Measurements from ENCODE around the gene KSR1.

The KSR1 gene

GRCh38 chr17:27575096-27575911, 119.1 kb downstream of the KSR1 start:
- DNase-seq, result no peak

DNA sequence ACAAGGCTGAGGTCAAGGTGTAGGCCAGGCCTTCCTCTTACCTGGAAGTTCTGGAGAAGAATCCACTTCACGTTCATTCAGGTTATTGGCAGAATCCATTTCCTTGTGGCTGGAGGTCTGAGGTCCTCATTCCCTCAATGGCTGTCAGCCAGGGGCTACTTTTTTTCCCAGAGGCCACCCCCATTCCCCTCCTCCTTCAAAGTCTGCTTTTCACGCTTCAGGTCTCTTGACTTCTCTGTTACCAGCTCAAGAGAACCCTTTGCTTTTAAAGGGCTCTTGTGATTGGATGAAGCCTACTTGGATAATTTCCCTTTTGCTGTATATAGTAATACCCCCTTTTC, 119.6 kb downstream of the KSR1 start:
- no peak for DNase-seq

DNA sequence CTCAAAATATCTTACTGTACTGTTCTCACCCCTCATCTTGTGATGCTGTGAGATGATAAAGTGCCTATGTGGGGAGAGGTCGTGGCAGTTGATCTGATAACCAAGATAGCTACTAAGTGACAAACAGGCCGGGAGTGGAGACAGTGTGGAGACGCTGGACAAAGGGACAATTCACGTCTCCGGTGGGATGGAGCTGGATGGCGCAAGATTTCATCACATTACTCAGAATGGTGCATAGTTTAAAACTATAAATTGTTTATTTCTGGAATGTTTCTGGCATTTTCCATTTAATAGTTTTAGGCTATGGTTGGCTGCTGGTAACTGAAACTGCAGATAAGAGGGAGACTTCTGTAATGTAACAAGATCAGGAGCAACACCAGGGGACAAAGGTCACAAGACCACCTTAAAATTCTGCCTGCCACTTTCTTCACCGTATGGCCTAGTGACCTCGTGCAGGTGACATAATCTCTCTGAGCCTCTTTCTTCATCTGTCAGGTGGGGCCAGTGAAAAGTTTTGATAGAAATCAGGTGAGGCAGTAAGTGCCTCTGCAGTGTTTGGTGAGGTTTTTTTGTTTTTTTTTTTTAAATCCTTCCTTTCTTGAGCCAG, 120.3 kb downstream of the KSR1 start:
- no peak for DNase-seq

DNA sequence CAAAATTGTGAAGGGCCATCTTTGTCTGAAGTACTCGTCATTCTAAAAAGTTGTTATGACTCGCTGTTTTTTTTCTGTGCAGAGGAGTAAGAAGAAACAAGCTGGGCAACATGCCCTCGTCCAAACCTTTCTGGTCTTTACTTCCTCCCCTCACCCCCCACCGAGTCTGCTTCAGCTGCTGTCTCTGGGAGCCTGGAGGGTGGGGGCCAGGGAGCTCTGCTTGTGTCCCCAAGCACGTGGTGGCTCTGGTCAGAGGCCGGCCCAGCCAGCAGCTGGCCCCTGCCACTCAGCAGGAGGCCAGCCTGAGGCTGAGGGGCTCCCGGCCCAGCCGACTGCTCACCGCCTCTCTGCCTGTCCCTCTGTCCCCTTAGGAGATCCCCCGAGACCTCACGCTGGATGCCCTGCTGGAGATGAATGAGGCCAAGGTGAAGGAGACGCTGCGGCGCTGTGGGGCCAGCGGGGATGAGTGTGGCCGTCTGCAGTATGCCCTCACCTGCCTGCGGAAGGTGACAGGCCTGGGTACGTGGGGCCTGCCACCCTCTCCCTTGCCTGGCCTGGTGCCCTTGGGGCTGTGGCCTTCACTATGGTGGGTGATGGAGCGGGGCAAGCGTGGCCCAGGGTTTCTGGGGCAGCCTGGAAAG, 121.0 kb downstream of the KSR1 start:
- no peak for DNase-seq

DNA sequence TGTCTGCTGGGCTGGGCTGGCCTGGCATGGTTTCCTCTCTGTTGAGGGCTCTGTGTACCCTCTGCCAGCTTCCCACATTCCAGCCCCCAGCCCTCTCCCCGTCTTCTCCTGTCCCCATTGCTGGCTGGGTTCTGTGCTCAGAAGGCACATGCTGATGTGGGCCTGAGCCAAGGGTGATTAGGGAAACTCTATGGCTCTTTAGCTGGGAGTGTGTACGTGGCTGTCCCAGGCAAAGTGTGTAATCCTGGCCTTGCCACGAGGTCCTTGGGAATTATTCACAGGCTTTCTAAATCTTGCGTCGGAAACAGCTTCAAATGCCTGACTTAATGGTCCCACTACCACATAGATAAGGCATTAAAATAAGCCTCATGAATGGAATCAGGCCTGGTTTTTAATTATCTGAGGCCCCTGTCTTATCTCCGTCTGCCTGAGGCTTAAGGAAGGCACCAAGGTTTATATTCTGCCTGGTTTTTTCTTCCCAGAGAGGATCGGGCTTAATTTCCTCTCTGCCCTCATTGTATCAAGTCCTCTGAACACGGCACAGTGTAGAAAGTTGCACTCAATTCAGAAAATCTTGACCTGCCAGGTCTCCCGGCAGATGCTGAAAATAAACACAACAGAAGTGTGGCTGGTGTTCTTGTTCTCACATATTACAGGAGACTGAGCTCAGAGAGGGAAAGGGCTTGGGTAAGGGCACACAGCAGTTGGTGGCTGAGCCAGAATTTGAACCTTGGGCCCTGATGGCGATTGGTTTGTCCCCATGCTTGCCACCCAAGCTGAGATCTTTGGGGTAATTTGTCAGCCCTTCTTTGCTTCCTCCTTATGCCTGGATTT, 121.9 kb downstream of the KSR1 start:
- DNase-seq, result no peak

- DNase-seq, result peak; percentile 5
These were observed 122.5 kb downstream of the KSR1 start for GRCh38 chr17:27578718-27579085.

- DNase-seq, result no peak
These were observed 123.1 kb downstream of the KSR1 start for GRCh38 chr17:27579304-27579703.

DNA sequence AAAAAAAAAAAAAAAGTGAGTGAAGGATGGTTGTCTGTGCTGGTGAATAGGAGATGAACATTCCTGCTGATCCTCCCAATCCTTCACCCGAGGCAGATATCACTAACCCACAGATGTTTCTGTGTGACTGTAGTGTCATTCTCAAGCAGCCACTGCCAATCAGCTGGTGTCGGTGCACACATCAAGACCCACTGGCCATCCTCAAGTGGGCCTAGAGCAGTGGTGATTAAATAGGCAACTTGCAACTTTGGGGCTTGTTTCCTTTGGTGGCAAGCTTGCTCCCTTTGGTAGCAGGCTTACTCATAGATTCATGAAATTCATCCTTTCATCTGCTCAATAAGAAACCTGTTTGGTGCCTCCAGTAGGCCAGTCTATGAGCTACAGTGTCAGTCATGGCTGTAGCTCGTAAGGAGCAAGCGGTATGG, 123.7 kb downstream of the KSR1 start:
- DNase-seq, result no peak

- no peak for DNase-seq
These were observed 124.8 kb downstream of the KSR1 start for GRCh38 chr17:27581016-27581415.

GRCh38 chr17:27582696-27583095, 126.4 kb downstream of the KSR1 start:
- DNase-seq, result no peak

DNA sequence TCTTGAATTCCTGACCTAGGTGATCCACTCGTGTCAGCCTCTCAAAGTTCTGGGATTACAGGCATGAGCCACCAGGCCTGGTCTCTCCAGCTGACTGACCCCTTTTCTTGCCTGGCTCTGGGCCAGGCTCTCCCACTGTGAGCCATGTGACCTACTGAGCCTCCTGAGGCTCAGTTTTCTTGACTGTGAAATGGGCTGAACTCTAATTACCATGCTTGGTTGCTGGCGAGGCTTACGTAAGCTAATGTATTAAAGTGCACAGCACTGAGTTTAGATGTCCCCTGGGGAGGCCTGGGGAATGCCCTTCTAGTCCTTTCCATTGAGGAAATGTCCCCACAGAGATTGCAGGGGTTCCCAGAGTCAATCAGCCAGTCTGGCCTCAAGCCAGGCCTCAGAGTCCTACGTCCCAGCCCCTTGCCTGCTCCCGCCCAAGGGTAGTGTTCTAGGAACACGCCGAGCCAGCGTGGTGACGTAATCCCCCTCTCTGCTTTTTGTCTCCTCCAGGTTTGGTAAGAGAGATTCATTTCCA, 129.0 kb downstream of the KSR1 start:
- DNase-seq, result no peak

DNA sequence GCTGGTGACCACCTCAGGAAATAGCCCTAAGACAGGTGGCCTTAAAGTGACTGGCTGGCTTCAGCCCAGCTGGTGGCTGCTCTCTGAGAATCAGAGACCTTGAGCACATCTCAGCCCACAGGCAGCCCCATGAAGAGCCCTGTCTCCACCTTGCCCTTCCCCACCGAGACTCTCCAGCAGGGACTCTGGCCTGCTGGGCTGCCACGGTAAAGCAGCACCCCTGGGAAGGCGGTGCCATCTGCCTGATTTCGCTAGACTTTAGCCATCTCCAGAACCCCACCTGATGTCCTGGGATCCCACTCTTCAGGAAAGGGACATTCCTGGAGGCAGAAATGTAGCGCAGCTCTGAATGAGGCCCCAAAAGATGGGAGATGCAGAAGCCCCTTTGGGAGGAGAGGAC, 129.5 kb downstream of the KSR1 start:
- no peak for DNase-seq

- DNase-seq, result no peak
These were observed 130.0 kb downstream of the KSR1 start for GRCh38 chr17:27586203-27586721.

GRCh38 chr17:27588354-27588753, 132.1 kb downstream of the KSR1 start:
- no peak for DNase-seq

DNA sequence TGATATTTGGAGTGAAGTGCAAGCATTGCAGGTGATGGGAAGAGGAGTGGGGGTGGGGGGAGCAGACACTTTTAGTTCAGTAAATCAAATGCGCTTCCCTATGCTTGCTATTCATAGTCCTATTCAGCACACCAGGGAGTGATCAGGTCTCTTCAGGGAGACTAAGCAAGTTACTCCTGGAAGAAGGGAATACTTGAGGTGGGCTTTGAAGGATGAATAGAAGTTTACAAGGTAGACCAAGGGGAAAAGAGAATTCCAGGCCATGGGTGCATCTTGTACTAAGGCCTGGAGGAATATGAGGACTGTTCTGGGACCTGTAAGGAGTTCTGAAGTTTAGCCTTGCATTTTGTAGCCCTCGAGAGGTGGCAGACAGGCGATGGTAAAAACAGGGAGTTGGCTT, 134.6 kb downstream of the KSR1 start:
- no peak for DNase-seq

- DNase-seq, result no peak
These were observed 135.7 kb downstream of the KSR1 start for GRCh38 chr17:27591986-27592385.

GRCh38 chr17:27593232-27593856, 137.1 kb downstream of the KSR1 start:
- no peak for DNase-seq

DNA sequence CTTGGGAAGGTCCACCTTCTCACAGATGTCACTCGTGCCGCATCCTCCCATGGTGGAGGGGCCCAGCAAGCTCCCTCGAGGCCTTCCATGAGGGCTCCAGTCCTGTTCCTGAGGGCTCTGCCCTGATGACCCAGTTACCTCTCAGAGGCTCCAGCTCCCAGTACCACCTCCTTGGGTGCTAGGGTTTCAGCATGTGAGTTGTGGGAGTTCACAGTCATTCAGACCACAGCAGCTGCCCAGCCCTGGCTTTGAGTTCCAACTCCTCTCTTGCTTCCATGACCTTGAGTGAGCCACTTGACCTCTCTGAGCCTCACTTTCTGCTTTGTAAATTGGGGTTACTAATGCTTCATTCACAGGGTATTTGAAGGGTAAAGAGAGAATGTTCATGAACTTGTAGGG, 137.6 kb downstream of the KSR1 start:
- DNase-seq, result no peak

GRCh38 chr17:27595208-27595607, 139.0 kb downstream of the KSR1 start:
- no peak for DNase-seq

DNA sequence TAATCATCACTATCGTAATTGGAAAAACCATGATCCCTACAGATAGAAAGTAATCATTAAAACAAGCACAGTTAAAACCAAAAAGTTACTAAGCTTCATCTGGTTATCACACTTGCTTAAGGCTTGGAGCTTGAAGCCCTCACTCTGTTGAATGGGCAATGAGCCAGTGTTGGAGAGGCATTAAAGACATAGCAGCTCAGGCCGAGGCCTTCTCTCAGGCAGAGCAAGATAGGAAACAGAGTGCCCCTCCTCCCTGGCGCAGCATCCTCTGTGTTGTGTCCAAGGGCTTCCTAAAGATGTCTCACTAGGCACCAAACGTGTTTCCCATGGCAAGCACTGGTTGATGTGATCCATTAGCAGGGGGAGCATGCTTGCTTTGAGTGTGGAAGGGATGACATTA, 139.8 kb downstream of the KSR1 start:
- DNase-seq, result no peak

- DNase-seq, result no peak
These were observed 140.4 kb downstream of the KSR1 start for GRCh38 chr17:27596566-27597187.

- DNase-seq, result no peak
These were observed 140.9 kb downstream of the KSR1 start for GRCh38 chr17:27597188-27597580.

All from CD4-positive, alpha-beta T cell treated with Interleukin-12 subunit alpha and Interleukin-12 subunit beta, for 1 hour (primary cell).